HG03064 (cell line): ENCODE data around the gene SYNPO2L.
"Not testable (repeated sequence)": the region's sequence is repeated elsewhere in the genome, so short reads cannot be mapped to it uniquely, and the experiment has no call there.

Experiments used
- ATAC-seq: cut with Tn5 transposase; IDR thresholded peaks from one replicate; pipeline ENCODE4 v1.9.1; 2021; ENCODE audit warnings: low read depth; ENCODE audit not compliant: unreplicated experiment

SYNPO2L gene, protein sequence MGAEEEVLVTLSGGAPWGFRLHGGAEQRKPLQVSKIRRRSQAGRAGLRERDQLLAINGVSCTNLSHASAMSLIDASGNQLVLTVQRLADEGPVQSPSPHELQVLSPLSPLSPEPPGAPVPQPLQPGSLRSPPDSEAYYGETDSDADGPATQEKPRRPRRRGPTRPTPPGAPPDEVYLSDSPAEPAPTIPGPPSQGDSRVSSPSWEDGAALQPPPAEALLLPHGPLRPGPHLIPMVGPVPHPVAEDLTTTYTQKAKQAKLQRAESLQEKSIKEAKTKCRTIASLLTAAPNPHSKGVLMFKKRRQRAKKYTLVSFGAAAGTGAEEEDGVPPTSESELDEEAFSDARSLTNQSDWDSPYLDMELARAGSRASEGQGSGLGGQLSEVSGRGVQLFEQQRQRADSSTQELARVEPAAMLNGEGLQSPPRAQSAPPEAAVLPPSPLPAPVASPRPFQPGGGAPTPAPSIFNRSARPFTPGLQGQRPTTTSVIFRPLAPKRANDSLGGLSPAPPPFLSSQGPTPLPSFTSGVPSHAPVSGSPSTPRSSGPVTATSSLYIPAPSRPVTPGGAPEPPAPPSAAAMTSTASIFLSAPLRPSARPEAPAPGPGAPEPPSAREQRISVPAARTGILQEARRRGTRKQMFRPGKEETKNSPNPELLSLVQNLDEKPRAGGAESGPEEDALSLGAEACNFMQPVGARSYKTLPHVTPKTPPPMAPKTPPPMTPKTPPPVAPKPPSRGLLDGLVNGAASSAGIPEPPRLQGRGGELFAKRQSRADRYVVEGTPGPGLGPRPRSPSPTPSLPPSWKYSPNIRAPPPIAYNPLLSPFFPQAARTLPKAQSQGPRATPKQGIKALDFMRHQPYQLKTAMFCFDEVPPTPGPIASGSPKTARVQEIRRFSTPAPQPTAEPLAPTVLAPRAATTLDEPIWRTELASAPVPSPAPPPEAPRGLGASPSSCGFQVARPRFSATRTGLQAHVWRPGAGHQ

DNA sequence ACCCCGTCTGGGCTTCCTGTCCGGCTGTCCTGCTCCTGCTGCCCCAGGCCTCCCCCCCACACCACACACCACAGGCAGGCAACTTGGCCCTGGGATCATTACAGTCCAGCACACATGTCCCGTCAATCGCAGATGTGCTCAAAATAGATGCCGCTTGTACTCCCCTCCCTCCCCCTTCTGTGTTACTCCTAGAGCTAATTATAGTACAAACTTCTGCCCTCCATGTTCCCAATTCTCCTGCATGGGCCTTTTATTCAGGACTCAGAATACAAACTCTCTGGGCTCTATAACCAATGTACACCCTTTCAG is at the start of gene SYNPO2L:
Gene SYNPO2L (minus strand): TSS at position 40 of the 309 bp plus-strand sequence. CDS start 107 bp downstream, outside the sequence.
- ATAC-seq = no peak

DNA sequence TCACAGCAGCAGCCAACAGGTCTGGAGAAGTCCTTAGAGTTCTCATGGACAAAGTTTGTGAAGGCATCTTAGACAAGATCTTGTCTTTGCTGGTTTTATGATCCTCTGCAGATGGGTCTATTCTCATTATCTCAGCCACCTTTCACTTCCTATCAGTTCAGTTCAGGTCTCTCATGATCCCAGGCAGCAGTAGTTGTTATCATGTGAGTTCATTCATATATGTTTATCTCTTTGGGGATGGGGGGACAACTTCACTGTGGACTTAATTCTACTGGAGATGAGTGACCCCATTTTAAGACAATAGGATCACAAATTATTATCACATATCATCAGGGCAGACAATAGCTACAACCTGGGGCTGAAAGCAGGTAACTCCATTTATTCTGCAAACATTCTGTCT is 48.1 kb upstream of the SYNPO2L start:
- not testable (repeated sequence) for ATAC-seq

DNA sequence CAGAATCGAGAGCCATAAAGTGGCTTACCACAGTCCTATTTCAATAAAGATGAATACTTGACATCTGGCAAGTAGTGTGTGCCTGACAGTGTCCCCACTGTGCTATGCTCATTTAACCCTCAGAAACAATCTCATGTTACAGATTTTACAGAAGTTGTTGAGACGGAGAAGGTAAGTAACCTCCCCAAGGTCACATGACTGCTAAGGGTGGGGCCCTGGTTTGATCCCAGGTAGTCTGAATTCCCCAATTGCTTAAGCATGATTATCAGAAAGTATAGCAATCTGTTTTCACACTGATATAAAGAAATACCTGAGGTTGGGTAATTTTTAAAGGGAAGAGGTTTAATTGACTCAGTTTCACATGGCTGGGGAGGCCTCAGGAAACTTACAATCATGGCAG is 43.0 kb upstream of the SYNPO2L start:
- not testable (repeated sequence) for ATAC-seq

DNA sequence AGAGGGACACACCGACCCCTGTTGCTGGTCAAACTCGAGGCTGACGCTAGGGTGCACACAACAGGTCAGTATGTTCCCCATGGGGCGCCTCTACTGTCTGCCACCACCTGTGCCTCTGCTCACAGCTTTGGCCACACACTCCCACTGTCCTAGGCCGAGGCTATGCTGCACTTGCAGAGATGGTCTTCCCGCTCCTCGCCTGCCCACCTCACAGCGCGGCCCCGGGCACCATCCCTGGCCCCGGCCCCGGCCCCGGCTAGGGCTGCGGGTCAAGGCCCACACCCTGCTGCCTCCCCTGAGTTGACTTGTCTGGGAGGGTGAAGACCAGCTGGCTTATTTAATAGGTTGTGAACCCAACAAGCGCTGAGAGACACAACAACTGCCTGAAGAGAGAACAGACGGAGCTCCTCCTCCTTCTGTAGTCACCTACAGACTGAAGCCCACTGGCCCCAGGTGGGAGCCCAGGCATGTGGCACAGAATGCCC is 41.9 kb upstream of the SYNPO2L start, which contains the start of gene AGAP5:
Gene AGAP5 (minus strand): TSS at position 435 of the 485 bp plus-strand sequence. CDS start 354 bp downstream, at position 81.
- not testable (repeated sequence) for ATAC-seq

DNA sequence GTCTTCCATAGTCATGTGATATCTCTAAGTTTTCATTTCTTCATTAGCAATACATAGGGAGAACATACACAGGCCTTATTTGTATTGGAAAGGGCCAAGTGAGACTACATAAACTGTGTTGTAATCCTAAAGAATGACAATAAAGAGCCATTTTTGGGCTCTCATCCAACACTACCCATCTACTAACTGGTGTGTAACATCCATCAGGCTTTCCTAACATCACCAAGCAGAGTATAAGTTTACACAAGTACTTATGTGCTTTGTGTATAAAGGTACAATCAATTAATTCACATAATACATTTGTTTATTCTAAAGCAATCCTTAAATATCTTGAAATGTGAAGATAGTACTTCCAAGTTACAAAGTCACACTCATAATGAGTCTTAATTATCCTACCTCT is 39.5 kb upstream of the SYNPO2L start:
- not testable (repeated sequence) for ATAC-seq

DNA sequence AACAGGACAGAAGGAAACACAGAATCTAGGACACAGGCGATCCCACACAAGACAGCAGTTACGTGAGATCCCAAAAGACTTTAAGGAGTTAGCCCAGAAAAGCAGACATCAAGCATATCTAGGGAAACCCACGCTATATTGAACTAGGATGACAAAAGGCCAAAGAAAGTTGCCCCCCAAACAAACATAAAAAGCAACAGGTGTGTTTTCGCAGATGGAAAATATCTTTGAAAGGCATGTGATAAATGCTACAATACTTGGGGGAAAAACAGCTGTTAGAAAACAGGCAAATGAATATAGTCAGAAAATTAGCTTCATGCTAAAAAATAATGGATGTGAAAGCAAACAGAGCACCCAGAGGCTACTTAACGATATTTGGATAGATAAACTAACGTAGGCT is 34.9 kb upstream of the SYNPO2L start:
- ATAC-seq = not testable (repeated sequence)

DNA sequence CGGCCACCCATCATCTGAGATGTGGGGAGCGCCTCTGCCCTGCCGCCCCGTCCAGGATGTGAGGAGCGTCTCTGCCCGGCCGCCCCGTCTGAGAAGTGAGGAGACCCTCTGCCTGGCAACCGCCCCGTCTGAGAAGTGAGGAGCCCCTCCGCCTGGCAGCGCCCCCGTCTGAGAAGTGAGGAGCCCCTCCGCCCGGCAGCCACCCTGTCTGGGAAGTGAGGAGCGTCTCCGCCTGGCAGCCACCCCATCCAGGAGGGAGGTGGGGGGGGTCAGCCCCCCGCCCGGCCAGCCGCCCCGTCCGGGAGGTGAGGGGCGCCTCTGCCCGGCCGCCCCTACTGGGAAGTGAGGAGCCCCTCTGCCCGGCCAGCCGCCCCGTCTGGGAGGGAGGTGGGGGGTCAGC is 33.8 kb upstream of the SYNPO2L start:
- not testable (repeated sequence) for ATAC-seq

DNA sequence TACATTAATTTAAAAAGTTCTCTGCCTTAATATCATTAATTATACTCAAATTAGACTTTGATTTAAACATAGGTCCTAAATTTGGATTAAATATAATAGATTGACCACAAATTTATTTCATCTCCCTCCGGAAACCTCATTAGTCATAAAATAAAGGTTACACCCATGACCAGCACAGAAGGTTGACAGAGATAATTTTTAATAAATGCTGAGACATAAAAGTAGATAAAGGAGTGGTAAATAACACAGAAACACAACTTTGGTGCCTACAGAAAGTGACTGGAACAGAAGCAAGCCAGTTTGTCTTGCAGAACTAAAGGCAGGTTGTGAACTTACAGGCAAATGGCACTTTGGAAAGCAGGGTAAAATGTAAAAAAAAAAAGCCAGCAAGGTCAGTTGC is 31.8 kb upstream of the SYNPO2L start:
- ATAC-seq = not testable (repeated sequence)

DNA sequence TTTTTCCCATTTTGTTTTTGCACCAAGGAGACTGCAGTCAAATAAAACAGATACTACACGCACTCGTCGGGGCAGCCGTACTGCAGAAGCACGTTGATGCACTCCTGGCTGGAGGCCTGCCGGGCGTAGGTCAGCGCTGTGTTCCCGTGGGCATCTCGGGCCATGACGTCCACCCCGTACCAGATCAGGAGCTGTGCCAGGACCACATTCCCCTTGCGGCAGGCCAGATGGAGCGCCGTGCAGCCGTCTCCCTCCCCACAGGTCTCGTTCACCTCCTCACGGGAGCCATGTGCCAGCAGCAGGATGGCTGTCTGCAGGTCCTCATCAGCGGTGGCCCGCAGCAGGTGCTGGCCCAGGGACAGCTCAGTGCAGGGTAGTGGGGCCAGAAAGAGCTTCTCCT is 18.7 kb upstream of the SYNPO2L start:
- ATAC-seq = not testable (repeated sequence)

DNA sequence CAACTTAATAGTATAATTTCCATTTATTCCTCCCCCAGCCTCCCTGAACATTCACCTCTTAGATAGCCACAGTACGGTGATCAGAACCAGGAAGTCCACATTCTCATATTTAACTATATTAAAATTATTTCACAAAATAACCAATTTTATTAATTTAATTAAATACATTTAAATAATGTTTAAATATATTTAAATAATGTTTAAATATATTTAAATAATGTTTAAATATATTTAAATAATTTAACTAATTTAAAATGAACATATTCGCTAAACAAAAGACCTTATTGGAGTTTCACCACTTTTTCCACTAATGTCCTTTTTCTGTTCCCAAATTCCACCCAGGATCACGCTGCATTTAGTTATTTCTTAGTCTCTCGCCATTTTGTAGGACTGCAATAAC is 12.5 kb upstream of the SYNPO2L start:
- not testable (repeated sequence) for ATAC-seq

DNA sequence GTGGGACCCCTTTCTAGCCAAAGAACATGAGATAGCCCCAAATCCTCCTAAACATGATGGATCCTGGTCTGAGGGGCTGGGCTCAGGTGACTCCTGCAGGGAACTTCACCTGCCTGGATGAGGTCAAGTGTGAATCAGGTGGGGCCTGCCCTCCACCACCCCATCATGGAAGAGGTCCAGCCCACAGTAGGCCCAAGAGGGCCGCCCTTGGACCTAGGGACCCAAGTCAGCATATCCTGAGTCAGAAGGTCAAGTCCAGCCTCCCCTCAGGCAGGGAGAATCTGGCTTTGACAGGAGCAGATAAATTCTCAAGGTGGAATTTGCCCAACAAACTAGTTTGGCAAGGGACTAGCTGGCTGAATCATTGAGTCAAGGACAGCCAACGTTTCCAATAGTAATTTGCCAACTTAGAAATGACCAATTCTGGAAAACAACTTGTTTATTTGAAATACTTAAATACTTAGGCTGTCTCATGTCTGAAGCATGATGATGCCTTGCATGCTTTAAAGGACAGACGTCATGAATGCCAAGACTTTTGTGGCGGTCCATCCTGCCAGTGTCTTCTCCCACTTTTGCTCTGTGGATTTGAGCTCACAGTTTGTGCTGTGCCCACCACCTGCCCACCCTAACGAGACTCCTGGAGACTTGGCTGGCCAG is 10.5 kb upstream of the SYNPO2L start:
- ATAC-seq = not testable (repeated sequence)

DNA sequence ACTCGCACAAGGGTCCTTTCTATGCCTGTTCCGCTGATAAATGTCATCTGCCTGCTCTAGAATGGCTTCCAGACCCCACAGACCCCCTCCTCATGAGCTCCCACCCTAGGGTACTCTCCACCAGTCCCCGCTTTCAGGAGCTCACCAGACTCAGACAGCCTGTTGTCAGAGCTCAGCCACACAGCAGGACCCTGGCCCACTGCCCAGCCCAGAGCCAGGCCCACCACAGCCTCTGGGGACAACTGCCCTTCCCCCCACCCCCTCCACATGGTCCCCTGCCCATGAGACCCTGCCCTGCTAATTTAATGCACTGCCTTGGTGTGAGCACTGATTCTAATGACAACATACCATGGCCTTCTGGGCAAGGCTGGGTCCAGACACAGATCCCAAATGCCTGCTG is 9.8 kb upstream of the SYNPO2L start:
- ATAC-seq = not testable (repeated sequence)

DNA sequence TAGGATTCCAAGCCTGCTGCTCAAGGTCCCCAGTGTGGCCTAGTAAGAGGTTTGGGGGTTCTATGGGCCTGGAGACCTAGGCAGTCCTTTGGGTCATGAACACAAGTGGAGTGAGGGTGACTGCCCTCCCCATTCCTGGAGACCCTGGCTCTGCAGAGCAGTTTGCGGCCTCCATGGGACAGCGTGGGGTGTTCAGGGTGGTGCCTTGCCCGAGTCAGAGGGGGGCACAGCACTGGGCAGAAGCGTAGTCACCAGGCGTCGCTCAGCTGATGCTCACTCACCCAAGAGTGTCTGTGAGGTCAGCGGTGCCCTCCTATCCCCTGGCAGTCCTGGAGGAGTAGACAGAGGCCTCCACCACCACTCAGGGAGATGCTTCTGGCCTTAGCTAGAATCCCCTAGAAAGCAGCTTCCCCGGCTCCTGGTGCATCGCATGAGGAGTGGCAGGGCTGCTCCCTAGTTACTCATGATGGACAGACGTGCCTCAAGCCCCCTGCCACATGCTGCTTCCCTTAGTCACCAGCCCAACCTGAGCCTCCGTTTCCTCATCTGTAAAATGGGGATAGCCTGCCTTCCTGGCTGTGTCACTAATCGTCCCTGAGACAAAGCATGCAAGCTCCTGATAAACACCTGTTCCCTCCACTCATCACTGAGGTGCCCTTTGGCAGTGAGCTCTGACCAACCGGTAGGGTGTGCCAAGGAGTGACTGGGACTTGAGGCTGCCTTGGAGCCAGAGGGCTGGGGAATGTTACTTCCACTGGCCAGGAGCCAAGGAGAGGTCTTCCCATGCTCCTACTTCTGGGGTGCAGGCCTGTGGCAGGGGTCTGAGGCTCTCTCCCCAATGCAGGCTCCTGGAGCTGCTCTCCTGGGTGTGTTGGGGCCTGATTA is 8.6 kb upstream of the SYNPO2L start:
- ATAC-seq = not testable (repeated sequence)

DNA sequence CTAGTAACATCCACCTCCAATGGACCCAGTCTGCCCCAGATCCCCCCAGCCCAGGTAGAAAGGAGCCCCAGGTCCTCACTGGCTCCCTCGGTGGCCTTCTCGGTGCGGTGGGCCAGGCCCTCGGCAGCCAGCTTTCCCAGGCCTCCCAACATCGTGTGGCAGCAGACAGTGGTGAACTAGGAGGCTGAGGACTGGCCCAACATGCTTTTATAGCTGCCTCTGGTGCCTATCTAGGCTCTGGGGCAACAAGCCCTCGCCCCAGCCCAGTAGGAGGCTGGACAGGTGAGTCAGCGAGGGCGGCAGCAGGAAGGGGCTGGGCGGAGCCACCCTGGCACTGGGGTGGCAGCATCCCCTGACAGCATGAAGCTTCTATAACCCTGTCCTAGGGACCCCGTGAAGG is 7.8 kb upstream of the SYNPO2L start:
- not testable (repeated sequence) for ATAC-seq

DNA sequence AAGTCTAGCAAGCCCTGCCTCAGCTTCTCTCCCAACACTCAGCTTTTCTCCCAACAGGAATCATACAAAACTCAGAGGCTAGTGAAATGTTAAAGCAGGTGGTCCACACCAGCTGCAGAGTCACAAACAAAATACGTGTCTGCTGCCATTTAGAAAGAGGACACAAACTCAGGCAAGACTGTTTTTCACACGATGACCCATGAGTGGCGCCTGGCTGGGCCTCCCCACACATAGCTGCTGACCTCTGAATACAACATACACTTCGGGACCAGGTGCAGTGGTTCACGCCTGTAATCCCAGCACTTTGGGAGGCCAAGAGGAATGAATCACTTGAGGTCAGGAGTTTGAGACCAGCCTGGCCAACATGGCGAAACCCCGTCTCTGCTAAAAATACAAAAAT is 6.9 kb upstream of the SYNPO2L start:
- ATAC-seq = not testable (repeated sequence)

DNA sequence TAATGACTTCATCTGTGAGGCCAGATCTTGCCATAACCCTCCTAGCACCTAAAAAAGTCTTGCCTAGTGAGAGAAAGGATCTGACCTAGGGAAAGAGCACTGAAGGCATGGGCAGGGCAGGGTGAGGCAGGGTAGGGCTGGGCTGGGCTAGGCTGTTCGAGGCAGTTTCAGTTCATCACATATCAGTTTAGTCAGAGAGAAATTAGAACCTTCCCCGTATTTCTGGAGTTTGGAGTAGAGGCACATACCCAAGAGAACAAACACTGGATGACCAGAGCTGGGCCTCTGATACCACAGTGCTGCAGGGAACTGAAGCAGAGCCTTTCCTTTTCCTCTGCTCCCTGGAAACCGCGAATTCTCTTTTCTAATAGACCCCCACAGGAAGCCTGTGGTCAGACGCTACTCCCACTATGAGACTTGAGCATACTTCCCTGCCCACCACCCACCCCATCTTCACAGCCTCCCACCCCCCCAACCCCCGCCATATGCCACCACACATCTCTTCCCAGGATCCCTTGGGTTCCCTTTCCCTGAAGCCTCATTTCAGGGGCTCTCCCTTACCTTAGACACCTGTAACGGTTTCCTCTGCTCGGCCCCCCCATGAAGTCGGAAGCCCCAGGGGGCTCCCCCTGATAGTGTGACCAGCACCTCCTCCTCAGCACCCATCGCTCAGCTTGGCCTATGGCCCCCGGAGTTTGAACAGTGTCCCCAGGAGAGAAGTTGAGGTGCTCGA is 406 bp downstream of the SYNPO2L start:
- ATAC-seq = no peak

DNA sequence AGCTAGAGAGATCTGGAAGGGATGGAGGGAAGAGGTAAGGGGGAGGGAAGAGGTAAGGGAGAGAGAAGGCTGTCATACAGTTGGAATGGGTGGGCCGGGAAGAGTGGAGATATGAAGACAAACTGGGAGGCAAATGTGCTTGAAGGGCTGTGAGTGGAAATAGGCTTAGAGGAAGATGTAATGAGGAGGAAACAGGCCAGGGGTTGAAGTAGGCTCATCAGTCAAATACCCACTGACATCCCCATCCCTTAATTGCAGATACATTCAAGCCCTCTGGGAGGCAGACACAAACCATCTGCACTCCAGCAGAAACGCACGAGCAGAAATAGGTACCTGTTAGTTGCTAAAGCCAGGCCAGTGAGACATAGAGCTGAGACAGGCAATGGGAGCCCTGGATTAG is 2.1 kb downstream of the SYNPO2L start:
- no peak for ATAC-seq

DNA sequence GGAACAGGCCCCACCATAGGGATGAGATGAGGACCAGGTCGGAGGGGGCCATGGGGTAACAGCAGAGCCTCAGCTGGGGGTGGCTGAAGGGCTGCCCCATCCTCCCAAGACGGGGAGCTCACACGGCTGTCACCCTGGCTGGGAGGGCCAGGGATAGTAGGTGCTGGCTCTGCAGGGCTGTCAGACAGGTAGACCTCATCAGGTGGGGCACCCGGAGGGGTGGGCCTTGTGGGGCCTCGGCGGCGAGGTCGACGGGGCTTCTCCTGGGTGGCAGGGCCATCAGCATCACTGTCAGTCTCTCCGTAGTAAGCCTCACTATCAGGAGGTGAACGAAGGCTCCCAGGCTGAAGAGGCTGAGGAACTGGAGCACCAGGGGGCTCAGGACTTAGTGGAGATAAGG is 2.6 kb downstream of the SYNPO2L start:
- ATAC-seq = no peak
